GM21423 (cell line): Measurements from ENCODE around the gene RRBP1.

Source experiments
- ATAC-seq: cut with Tn5 transposase; IDR thresholded peaks from one replicate; pipeline ENCODE4 v1.9.1; 2021; ENCODE audit warnings: mild to moderate bottlenecking, moderate library complexity; ENCODE audit not compliant: unreplicated experiment

RRBP1 gene, protein sequence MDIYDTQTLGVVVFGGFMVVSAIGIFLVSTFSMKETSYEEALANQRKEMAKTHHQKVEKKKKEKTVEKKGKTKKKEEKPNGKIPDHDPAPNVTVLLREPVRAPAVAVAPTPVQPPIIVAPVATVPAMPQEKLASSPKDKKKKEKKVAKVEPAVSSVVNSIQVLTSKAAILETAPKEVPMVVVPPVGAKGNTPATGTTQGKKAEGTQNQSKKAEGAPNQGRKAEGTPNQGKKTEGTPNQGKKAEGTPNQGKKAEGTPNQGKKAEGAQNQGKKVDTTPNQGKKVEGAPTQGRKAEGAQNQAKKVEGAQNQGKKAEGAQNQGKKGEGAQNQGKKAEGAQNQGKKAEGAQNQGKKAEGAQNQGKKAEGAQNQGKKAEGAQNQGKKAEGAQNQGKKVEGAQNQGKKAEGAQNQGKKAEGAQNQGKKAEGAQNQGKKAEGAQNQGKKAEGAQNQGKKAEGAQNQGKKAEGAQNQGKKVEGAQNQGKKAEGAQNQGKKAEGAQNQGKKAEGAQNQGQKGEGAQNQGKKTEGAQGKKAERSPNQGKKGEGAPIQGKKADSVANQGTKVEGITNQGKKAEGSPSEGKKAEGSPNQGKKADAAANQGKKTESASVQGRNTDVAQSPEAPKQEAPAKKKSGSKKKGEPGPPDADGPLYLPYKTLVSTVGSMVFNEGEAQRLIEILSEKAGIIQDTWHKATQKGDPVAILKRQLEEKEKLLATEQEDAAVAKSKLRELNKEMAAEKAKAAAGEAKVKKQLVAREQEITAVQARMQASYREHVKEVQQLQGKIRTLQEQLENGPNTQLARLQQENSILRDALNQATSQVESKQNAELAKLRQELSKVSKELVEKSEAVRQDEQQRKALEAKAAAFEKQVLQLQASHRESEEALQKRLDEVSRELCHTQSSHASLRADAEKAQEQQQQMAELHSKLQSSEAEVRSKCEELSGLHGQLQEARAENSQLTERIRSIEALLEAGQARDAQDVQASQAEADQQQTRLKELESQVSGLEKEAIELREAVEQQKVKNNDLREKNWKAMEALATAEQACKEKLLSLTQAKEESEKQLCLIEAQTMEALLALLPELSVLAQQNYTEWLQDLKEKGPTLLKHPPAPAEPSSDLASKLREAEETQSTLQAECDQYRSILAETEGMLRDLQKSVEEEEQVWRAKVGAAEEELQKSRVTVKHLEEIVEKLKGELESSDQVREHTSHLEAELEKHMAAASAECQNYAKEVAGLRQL (N-terminal part only)

DNA sequence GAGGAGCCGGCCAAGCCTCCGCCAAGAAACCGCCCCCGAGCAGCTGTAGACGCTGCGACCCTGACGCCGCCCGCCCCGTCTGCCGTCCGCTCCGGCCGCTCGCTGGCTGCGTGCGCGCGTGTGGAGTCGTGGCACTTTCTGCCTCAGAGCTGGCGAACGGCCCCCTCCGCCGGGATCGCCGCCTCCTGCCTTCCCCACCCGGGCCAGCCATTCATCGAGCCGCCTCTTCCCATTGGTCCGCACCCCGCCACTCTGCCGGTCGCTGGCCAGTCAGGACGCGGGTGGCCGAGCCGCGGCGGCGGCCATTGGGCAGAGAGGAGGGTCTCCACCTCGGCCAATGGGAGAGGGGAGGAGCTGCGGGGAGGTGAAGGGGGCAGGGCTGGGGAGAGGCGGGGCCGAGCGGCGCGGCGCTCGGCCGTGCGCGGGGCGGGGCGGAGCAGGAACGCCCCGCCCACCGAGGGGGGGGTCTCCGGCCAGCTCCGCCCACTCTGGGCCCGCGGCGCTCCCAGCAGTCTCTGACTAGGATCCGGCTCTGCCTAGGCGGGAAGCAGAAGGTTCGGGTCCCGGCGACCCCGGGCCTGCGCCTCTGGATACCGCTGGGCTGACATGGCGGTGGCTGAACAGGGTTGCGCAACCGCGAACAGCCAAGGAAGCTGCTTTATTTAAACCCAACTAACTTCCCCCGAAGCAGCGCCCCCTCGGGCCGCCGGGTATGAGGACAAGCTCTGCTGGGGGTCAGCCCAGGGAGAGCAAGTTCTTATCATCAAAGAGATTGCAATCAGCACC, at the start of gene RRBP1:
TSS of gene RRBP1 (minus strand) at position 140 of the 786 bp plus-strand sequence. CDS start 21,735 bp downstream, outside the sequence.
- ATAC-seq: peak; percentile 88

DNA sequence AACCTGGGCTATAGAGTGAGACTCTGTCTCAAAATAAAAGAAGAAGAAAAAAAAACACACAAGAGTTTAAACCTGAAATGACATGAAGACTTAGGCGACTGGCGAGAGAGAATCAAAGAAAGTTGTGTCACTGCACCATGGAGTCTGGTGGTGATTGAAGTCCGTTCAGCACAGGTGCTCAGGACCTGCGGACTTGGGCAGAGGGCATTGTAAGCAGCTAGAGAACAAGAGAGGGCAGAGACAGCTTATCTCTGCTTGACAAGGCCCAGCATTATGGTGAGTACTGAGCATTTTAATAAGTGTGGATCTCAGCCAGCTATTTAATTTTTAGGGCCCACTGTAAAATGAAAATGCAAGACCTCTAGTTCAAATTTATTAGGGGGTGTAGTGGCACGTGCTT, 49.2 kb upstream of the RRBP1 start:
- ATAC-seq: no peak

DNA sequence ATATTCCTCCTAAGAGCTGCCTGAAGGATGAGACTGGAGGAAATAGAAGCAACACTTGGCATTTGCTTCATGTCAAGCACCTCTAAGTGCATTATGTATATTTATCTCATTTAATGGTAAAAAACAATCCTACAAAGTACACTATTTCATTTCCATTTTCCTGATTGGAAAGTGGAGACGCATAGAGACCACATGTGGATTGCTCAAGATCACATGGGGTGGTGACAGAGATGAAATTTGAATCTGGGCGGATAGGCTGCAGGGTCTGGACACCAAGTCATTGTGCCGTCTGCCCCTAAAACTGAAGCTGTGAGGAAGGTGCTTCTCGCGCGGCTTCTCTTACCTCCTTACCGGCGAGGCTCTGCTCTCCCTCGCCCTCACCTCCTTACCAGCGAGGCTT, 48.0 kb upstream of the RRBP1 start:
- ATAC-seq: no peak

DNA sequence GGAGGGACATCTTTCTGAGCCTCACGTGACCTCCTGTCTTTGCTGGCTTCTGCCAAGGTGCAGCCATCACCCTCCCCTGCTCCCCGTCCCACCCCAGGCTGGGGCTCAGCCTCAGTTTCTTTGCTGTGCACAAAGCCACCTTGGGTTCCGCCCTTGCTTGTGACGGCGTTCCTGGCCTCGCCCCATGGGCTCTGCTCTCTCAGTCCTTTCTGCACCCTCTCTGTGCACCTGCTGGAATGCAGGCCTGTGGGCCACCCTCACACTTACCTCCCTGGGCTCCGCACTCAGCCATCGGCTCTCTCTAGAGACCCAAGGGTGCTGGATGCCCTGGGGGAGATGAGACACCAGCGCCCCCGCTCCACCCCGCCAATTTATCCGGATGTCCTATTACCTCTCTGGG, 46.0 kb upstream of the RRBP1 start:
- no peak for ATAC-seq

DNA sequence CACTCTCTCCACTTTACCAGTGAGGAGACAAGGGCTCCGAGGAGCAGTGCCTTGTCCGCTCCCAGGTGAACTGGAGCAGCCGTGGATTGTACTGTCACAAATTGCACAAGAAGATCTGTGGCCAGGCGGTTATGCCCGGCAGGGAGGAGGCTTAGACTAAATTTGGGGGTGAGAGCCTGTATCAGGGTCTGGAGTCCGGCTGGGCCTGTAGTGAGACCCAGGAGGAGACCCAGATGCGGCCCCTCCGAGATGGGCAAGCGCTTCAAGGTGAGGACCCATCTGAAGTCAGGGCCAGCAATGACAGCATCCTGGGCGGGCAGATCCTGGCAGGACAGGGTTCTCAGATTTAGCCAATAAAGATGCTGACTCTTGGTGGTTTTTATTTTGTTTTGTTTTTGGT, 45.3 kb upstream of the RRBP1 start:
- ATAC-seq: no peak

DNA sequence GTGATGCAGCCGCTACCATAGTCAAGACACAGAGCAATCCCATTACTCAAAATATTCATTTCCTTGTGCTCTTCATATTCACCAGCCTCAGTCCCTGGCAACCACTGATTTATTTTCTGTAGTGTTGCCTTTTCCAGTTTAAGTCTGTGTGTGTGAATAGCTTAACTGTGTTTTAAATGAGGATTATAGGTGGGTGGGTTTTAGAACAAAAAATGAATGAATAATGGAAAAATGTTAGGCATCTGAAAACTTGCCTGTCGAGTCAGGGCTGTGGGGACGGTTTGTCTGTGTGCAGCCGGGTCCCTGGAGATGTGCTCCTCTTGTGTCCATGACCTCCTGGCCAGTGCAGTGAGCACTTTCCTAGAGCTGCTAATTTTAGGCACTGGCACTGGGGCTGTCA, 44.9 kb upstream of the RRBP1 start:
- ATAC-seq: no peak

DNA sequence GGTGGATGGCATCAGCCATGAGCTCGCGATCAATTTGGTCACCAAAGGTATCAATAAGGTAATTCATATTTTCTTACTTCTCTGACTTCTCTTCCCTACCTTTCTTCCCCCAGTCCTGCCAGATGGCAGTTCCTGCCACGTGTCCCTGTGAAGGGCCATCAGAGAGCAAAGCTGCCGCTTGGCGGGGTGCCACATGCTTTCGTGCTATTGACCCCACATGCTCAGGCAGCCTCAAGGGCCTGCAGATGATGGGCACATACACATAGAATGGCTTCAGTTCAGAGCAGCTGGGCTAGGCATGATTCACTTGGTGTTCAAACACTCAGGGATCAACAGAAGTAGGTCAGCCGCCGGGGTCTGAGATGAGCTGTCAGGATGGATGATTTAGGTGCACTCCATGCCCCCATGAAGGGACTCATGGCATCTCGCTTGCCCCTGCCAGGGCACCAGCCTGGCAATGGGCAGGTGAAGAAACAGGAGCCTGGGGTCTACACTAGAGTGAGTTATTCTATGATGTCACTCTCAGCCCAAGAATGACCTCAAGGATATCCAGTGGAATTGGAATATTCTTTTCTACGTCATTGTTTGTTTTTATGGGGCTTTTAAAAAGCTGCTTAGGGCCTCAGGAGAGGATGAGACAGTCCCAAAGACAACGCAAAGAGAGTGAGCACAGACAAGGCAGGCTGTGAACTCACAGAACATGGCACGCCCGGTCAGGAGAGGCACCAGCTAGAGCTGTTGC, 43.2 kb upstream of the RRBP1 start:
- no peak for ATAC-seq

DNA sequence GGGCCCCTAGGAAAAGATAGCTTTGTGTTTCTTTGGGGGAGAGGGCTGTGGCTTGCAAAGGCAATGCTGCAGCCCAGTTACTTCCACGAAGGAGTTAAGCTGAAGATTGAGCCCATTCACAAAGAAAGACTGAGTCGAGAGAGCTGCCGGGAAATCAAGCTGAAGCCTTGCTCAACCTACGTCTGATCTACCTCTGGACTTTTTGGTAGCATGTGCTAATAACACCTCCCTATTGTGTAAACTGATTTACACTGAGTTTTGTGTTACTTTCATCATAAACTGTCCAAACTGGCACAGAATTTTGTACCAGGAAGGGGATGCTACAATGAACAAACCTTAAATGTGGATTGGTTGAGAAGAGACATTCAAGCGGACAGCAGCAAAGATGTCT, 41.3 kb upstream of the RRBP1 start:
- no peak for ATAC-seq

DNA sequence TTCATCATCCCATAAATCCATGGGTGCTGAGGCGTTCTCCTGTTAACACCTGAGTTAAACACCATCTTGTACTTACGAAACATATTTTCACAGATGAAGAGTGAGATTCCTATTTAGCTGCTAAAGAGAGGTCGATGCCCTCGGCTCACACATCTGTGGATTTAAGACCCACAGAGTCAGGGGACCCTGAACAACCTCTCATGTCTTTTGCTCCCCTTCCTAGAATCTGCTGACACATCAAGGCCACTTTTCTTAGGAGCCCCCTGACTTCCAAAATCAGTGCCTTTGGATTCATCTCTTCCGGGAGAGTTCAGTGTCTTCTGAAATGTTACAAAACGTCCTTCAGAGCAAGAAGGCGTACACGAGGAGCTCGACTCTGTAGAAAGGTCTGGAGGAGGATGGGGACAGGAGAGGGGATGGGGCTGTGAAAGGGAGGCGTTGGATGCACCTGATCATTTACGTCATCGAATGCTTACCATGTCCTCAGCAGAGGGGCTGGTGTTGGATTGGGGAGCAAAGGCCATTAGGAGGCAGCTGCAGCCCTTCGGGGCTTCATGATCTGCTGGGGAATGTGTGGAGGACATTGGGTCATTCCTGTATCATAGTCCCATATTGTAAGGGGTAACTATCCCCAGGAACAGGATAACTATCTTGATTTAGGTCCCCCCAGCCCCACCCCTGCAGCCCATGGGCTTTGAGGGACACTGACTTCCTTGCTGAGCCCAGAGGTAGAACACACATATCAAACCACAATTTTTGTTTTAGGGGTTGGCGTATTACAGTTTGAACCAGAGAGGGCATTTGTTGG, 40.7 kb upstream of the RRBP1 start:
- ATAC-seq: no peak

DNA sequence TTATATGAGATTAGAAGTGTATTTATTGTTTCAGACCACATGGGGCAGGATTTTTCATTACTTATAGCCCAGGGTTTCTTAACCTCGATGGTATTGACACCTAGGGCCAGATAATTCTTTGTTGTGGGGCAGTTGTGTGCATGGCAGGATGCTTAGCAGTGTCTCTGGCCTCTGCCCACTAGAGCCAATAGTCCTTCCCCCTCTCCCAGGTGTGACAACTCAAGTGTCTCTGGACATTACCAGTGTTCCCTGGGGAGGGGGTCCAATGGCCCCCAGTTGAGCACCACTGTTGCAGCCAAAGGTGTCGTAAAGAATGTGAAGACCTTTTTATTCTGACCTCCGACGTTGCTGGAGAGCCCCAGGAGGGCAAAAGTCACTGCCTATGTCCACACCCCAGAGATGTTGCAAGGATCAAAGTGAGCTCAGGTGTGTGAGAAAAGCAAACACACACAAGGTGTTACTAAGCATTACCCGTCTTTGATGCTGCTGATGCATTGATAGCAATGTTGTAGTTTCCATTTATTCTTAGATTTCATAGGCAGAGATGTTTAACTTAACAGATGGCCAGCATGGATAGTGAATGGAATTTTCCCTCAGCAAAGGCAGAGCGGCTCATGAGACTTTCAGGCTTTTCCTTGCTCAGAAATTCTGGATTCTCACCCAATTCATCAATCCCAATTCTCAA, 39.9 kb upstream of the RRBP1 start:
- no peak for ATAC-seq

DNA sequence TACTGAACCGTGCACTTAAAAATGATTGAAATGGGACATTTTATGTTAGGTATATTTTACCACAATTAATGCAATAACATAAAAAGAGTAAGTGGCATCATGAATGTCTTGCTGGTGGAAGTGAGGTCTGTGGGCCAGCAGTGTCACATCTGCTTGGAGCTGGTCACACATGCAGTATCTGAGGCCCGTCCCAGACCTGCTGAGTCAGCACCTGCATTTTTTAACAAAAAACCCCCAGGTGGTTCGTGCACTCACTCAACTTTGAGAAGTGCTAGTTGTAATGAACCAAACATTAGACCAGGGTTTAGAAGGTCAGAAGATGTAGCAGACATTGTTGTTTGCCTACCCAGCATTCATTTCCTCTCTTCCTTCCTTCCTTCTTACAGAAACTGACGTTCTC, 38.7 kb upstream of the RRBP1 start:
- ATAC-seq: no peak

DNA sequence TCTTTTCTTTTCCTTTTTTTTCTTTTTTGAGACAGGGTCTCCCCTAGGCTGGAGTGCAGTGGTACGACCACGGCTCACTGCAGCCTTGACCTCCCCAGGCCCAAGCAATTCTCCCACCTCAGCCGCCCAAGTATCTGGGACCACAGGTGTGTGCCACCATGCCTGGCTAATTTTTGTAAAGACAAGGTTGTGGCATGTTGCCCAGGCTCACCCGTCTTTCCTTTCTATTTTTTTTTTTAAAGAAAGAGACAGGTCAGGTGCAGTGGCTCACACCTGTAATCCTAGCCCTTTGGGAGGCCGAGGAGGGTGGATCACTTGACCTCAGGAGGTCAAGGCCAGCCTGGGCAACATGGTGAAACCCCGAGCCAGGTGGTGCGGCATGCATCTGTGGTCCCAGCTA, 34.3 kb upstream of the RRBP1 start:
- no peak for ATAC-seq

DNA sequence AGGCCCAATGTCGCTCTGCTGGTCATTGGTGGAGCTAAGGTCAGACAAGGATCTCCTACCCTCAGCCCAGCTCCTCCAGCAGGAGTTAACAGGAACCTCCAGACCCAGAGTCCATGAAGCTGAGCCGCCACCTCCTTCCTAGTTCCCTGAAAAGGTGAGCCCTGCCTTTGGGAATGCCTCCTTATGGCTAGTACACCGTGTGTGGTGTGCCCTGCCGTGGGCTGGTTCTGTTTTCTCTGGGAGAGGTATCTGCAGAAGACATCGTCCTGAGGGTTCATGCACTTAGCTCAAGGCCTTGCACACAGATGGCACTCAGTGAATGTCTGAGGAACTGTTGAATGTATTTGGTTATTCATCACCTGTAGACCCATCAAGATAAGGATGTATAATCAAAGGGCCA, 33.0 kb upstream of the RRBP1 start:
- no peak for ATAC-seq

DNA sequence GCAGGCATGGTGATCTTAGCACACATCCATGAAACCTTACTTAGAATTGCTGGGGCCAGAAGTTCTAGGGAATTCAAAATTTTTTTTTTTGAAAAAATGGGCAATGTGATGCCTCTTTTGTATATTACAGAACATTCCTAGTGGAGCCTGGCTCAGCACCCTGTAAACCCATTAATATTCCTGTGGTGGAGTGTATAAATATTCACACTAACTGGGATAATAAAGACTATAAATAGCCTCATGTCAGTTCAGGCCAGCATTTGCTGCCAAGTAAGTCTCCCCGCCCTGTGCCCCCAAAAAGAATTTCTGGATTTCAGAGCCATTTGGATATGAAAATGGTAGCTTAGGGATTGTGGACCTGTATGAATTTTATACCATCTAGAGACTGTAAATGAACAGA, 32.6 kb upstream of the RRBP1 start:
- no peak for ATAC-seq

DNA sequence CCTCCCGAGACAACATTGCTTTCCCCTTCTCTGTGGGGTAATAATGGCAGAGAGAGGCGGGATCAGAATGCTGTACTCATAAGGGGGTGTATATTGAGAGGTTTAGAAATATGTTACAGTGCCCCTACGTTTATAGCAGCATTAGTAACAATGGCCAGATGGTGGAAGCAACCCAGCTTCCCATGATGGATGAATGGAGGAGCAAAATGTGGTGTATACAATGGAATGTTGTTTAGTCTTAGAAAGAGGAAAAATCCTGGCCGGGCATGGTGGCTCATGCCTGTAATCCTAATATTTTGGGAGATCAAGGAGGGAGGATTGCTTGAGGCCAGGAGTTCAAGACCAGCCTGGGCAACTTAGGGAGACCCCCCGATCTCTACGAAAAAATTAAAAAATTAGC, 30.7 kb upstream of the RRBP1 start:
- no peak for ATAC-seq

DNA sequence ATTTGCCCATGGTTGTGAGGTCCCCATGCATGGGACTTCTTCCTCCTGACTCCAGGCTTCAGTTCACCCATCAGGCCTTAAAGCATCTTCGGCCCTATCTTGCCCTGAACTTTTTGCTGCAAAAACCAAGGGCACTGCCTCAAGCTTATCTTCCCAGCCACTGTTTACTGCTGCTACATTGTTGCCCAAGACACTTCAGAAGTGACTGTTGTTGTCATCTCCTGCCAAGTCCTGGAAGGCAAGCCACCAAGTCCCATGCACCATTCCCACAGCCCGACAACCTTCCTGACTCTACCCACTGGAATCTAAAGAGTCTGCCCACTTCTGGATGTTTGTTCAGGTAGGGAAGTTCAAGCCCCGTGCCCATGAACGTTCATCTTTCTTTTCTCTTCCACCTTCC, 30.2 kb upstream of the RRBP1 start:
- no peak for ATAC-seq

DNA sequence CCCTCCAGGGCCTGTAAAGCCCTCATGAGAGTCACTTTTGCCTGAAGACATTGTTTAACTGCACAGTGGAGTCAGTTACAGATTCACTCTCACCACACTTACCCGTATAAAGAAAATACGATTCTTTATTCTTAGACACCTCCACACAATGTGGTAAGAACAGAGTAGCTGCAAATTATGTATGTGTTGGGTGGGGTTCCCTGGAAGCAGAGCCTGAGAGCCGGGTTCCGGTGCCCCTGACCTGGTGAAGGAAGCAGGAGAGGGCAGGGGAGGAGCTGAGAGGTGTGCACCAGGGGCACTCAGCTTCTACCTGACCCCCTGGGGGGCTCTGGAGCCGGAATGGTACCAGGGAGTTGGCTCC, 29.2 kb upstream of the RRBP1 start:
- ATAC-seq: no peak

DNA sequence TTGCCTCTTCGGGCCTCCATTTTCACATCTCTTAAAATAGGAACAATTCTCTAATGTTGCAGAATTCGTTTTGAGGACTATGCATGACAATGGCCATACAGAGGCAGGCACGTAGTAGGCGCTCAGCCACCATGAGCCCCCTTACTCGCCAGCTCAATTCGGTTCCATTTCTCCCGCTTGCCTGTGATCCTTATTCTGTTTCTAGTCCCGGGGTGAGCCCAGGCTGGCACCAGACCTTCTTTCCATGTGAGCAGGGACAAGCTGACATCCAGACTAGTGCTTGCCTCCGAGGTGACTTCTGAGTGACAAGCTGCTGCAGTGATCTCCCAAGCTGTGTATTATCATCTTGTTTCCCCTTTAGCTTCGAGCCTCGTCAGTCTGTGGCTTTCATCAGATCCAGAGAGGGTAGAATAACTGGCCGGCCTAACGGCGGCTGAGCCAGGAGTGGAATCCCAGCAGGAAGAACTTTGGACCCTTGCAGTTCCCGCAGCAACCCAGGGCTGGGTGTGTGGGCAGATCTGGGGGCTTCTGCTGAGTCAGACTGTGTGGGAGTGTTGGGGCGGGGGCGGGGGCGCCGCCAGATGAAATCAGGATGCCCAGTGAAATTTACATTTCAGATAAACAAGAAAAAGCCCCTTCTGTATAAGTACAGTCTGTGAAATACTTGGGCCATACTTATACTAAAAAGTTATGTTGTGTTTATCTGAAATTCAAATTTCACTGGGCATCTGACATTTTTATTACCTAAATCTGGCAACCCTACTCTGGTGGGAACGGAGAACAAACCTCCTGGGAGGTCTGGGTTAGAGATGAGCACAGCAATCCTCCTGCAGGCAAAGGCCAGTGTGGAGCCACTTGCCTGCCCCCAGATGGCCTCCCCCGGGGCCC, 28.6 kb upstream of the RRBP1 start:
- ATAC-seq: no peak
